Forelimb muscle (tissue), 1 donor: ENCODE data around the gene RANBP3L. TPM values are rescaled to one million over a fixed set of nuclear protein-coding genes. Genes with fewer than 3 reads are reported as not detected.
"Not testable (repeated sequence)": the region's sequence is repeated elsewhere in the genome, so short reads cannot be mapped to it uniquely, and the experiment has no call there.

Experiments
- DNase-seq: peaks from one replicate; pipeline ENCODE4 v3.0.0-alpha.2; 2013; ENCODE audit warnings: low read depth
- polyA plus RNA-seq: library from polyadenylated mRNA; unstranded; fragments of 120-200 nt; gene quantifications from one replicate; pipeline ENCODE4 v1.2.1, GENCODE V29; 2013; ENCODE audit not compliant: insufficient read length

RANBP3L gene
- polyA plus RNA-seq, 1 donor: 0.47 TPM

- no peak for DNase-seq
Measured at GRCh38 chr5:36285837-36286615, 15.7 kb downstream of the RANBP3L start.

GRCh38 chr5:36283775-36284174 lies 17.9 kb downstream of the RANBP3L start:
- DNase-seq: not testable (repeated sequence)

DNA sequence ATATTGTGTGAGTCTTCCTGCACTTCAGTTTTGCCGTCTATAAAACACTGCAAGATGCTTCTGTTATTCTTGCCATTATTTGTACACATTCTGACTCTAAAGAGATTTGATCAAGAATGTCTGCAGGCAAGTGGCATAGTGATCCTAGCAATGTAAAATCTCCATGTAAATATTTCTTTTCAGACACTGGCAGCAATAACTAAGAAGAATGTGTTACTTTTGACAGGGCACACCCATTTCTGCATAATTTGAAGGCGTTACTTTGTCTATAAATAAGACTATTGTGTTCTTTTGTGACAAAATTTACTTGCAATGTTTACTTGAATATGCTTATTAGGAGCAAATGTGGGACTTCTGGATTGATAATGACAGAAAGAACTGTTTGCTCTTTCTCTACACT lies 20.1 kb downstream of the RANBP3L start:
- DNase-seq: no peak

- DNase-seq: no peak
Measured at GRCh38 chr5:36279054-36279698, 22.5 kb downstream of the RANBP3L start.

DNA sequence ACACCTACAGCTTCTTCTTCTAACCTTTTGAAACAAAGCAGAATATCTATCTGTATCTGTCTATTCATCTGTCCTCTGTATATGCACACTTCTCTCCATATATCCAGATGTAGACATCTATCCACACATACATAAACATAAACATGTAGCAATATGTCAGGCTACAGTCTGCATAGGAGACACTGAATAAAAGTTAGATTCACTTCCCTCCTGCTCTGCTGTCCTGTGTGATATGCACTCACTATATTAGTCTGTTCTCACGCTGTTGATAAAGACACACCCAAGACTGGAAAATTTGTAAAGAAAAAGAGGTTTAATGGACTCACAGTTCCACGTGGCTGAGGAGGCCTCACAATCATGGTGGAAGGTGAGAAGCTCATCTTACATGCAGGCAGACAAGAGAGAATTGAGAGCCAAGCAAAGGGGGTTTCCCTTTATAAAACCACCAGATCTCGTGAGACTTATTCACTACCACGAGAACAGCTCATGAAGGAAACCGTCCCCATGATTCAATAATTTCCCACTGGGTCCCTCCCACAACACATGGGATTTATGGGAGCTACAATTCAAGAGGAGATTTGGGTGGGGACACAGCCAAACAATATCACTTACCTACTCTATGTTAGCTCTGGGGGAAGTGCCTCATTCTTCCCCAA lies 24.1 kb downstream of the RANBP3L start:
- no peak for DNase-seq

DNA sequence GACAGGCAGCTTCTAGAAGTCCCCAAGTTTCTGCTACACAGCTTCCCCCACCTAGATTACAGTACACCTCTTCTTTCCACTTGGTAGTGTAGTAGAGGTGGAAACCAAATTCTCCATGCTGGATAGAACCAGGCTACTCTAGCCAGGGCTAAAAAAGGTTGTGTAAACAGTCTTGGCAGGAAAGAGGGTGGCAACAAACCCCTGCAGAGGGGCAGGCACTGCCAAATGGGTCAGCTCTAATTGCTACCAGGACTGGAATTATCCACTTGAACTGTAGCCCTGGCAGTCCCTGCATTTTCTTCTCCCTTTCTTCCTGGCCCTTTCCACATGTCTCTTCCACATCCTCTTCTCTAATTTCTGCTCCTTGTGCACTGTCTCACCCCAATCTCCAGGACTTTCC lies 24.8 kb downstream of the RANBP3L start:
- DNase-seq: no peak

DNA sequence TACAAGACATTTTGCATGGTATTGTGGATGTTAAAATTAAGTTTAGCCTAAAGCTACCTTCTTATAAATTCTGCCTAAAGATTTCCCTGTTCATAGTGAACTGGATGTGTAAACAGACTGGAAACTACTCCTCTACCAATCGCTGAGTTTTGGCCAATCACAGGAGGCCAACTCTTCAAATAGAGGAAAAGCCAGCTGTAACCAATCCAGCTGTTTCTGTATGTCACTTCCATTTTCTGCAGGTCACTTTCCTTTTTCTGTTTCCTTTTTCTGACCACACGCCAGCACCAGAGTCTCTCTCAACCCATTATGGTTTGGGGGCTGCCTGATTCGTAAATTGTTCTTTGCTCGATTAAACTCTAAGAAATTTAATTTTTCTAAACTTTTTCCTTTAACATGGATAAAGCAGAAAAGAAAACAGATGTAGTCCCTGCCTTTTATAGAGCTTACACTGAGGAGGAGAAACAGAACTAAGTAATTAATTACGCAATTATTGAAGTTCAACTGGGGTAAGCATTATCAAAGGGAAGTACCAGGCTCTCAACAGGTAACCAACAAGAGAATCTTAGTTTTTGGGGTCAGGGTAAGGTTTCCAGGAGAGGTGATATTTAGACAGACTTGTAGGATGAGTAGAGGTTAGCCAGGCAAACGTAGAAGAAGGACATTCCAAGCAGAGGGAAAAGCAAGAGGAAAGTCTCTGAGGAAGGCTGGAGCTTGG lies 27.7 kb downstream of the RANBP3L start:
- DNase-seq: no peak

- no peak for DNase-seq
Measured at GRCh38 chr5:36272136-36272690, 29.5 kb downstream of the RANBP3L start.

DNA sequence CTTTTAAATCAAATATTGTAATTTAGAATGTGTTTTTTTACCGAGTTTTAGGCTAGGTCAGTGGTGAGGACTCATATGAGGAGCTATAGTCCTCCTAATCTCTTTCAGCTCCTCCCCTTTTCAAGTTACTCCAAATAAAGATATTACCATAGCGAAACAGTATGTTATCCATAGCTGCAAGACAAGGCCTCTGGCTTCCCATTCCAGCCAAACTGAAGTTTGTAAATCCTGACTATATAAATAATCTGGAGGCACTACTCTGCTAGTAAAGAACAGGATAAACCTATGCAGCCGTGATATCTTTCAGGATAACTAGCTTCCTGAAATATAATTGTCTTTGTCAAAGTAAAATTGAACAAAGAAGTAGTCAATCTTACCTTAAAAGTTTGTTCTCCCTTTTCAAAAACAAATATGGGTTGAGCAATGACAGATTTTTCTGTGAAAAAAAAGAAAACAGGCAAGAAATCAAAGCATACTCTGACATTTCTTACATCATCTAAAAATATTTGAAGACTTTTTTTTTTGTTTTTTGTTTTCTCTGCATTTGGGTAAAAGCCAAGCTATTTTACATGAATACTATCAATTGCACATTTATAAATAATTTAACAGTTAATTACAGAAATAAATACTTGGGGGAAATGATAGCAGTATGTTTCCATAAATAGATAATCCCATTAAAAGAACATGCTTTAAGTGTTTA lies 30.7 kb downstream of the RANBP3L start:
- no peak for DNase-seq

DNA sequence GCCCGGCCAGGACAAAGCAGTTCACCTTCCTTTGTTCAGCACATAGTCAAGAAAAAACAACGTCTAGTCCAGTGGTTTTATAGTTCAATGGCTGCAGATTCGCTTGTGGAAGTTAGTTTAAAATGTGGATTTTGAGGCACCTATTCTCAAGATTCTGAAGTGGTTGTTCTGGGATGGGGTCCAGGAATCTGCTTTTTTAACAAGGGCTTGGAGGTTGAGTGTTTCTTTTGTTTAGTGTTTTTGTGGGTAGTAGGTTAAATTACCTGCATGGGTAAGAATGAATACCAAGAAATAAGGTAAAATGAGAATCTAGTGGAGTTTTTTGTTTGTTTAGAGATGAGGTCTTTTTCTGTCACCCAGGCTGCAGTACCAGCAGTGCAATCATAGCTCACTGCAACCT lies 31.5 kb downstream of the RANBP3L start:
- DNase-seq: no peak

GRCh38 chr5:36269478-36269877 lies 32.2 kb downstream of the RANBP3L start:
- DNase-seq: no peak

DNA sequence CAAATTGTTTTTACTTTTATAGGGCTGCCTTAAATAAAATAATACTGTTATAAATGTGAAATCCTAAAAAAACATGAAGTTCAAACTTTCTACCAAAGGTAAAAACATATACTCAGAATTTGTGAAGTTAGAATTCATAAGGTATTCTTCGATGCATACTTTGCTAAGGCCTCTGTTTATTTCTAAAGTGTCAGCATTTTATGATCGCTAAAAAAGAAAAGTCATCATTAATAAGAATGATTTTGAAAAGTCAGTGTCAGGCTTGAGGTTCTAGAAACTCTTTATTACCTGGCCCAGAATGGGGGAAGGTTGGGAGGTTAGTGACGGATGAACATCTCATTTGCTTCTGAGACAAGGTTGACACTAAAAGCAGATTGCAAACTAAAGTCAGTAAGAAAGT lies 33.8 kb downstream of the RANBP3L start:
- DNase-seq: no peak

GRCh38 chr5:36264202-36264760 lies 37.4 kb downstream of the RANBP3L start:
- no peak for DNase-seq

GRCh38 chr5:36261186-36261585 lies 40.5 kb downstream of the RANBP3L start:
- no peak for DNase-seq

DNA sequence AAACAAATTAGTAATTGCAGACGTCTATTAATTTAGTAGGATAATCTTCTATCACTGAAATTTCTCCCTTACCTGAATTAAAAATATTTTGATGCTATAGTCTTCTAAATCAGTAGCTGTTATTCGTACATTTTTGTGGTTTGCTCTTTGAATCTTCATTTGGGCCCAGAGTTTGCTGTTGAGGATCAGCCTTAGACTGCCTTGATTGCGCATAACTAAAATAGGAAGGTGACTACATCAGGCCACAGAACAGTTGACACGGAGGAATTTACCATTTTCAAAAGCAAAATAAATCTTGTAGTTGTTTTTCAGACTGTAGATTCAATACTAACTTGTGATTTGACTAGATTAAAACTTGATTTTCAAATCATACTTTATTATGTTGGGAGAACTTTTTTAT lies 48.1 kb downstream of the RANBP3L start:
- DNase-seq: no peak

GRCh38 chr5:36252722-36253365 lies 48.9 kb downstream of the RANBP3L start:
- DNase-seq: no peak

DNA sequence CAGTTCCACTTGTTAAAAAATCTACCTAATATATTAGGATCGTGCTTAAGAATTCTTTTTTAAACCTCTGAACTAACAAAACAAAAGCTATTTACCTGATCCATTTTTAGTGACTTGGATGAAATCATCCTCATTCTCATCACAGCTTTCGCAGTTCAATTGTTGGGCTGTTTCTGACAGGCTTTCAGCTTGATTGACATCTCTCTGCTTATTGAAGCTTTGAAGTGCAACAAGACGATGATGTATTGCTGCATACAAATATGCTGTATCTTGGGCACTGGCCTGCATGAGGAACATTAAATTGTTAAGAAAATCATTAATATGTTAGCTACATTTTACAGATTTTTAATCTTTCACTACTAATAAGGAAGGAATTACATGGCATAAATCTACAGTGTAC lies 50.5 kb downstream of the RANBP3L start:
- DNase-seq: no peak

- no peak for DNase-seq
Measured at GRCh38 chr5:36250427-36250826, 51.3 kb downstream of the RANBP3L start.

GRCh38 chr5:36246036-36246800 lies 55.5 kb downstream of the RANBP3L start:
- no peak for DNase-seq

GRCh38 chr5:36244076-36244475 lies 57.6 kb downstream of the RANBP3L start:
- no peak for DNase-seq
